WTC11 (cell line): Measurements from ENCODE around the gene APOOL. TPM values are rescaled to one million over a fixed set of nuclear protein-coding genes. Genes with fewer than 3 reads are reported as not detected.
"Not testable (repeated sequence)": the region's sequence is repeated elsewhere in the genome, so short reads cannot be mapped to it uniquely, and the experiment has no call there.

Experiments used
- ATAC-seq: fragments of 200-7000 bp; cut with Tn5 transposase; 2 replicates; pipeline ENCODE4 v1.10.0; 2021; ENCODE audit warnings: mild to moderate bottlenecking, moderate library complexity
- CTCF ChIA-PET: fragments of 300-600 bp; sonication (Branson Sonifier 250); formaldehyde crosslinking; loops from one replicate; lab custom pipeline; 2021; ENCODE audit warnings: antibody characterized with exemption; lab: Charles Lee
- POLR2A ChIA-PET: fragments of 350-600 bp; sonication (Branson Sonifier 250); formaldehyde crosslinking; loops from one replicate; lab custom pipeline; 2021; ENCODE audit warnings: antibody characterized with exemption; lab: Charles Lee
- DNase-seq: peaks from one replicate; pipeline ENCODE4 v3.0.0; 2021; ENCODE audit warnings: low spot score
- H3K27ac Mint-ChIP-seq: 2 replicates; pipeline ENCODE4 v1.8.0; 2021; ENCODE audit warnings: mixed read lengths
- H3K27me3 Mint-ChIP-seq: 2 replicates; pipeline ENCODE4 v1.8.0; 2021; ENCODE audit warnings: low read depth, mild to moderate bottlenecking, moderate library complexity, mixed read lengths
- H3K36me3 Mint-ChIP-seq: 2 replicates; pipeline ENCODE4 v1.8.0; 2021; ENCODE audit warnings: mixed read lengths
- H3K4me1 Mint-ChIP-seq: 2 replicates; pipeline ENCODE4 v1.8.0; 2022; ENCODE audit warnings: mixed read lengths
- H3K4me3 Mint-ChIP-seq: 2 replicates; pipeline ENCODE4 v1.8.0; 2021; ENCODE audit warnings: mild to moderate bottlenecking, moderate library complexity, mixed read lengths
- H3K9me3 Mint-ChIP-seq: 2 replicates; pipeline ENCODE4 v1.8.0; 2021; ENCODE audit warnings: mixed read lengths
- ATF1 ChIP-seq: sonication (generic); formaldehyde crosslinking; IDR thresholded peaks from 2 replicates; pipeline ENCODE4 v1.8.1; 2023; ENCODE audit warnings: mild to moderate bottlenecking, moderate library complexity, missing genetic modification reagents
- ATF3 ChIP-seq: sonication (generic); formaldehyde crosslinking; conservative IDR thresholded peaks from 2 replicates; pipeline ENCODE4 v1.8.1; 2022; ENCODE audit warnings: mild to moderate bottlenecking, missing genetic modification reagents
- CBFB ChIP-seq: sonication (generic); formaldehyde crosslinking; IDR thresholded peaks from 2 replicates; pipeline ENCODE4 v1.8.1; 2022; ENCODE audit warnings: mild to moderate bottlenecking, low read depth, missing genetic modification reagents
- CTCF ChIP-seq: fragments of 200-600 bp; IDR thresholded peaks from 2 replicates; pipeline ENCODE4 v1.8.0; 2022; ENCODE audit warnings: antibody characterized with exemption
- FOXJ3 ChIP-seq: sonication (generic); formaldehyde crosslinking; IDR thresholded peaks from 2 replicates; pipeline ENCODE4 v1.9.0; 2021; ENCODE audit warnings: missing genetic modification reagents, mild to moderate bottlenecking, borderline replicate concordance
- FOXK1 ChIP-seq: sonication (generic); formaldehyde crosslinking; IDR thresholded peaks from 2 replicates; pipeline ENCODE4 v1.8.0; 2022; ENCODE audit warnings: mild to moderate bottlenecking, moderate library complexity, missing genetic modification reagents
- FOXP1 ChIP-seq: sonication (generic); formaldehyde crosslinking; IDR thresholded peaks from 2 replicates; pipeline ENCODE4 v1.8.0; 2022; ENCODE audit warnings: missing genetic modification reagents, mild to moderate bottlenecking, moderate library complexity, borderline replicate concordance
- IRF2 ChIP-seq: sonication (generic); formaldehyde crosslinking; IDR thresholded peaks from 2 replicates; pipeline ENCODE4 v1.8.0; 2022; ENCODE audit warnings: low read depth, missing genetic modification reagents, borderline replicate concordance
- MXD4 ChIP-seq: fragments of 250-450 bp; sonication (Bioruptor Pico); IDR thresholded peaks from 2 replicates; pipeline ENCODE4 v1.8.0; 2021; ENCODE audit warnings: mild to moderate bottlenecking, moderate library complexity, borderline replicate concordance
- NFATC4 ChIP-seq: fragments of 250-450 bp; sonication (Bioruptor Pico); IDR thresholded peaks from 2 replicates; pipeline ENCODE4 v1.9.0; 2021; ENCODE audit warnings: mild to moderate bottlenecking
- NFYB ChIP-seq: sonication (generic); formaldehyde crosslinking; conservative IDR thresholded peaks from 2 replicates; pipeline ENCODE4 v1.8.0; 2022; ENCODE audit warnings: low read depth, missing genetic modification reagents
- NR1H2 ChIP-seq: sonication (generic); formaldehyde crosslinking; IDR thresholded peaks from 2 replicates; pipeline ENCODE4 v1.9.0; 2021; ENCODE audit warnings: mild to moderate bottlenecking, moderate library complexity, missing genetic modification reagents
- NR3C1 ChIP-seq: sonication (generic); formaldehyde crosslinking; conservative IDR thresholded peaks from 2 replicates; pipeline ENCODE4 v1.8.1; 2023; ENCODE audit warnings: low read depth, mild to moderate bottlenecking, missing genetic modification reagents
- PRRX2 ChIP-seq: fragments of 250-450 bp; sonication (Bioruptor Pico); IDR thresholded peaks from 2 replicates; pipeline ENCODE4 v1.8.0; 2021; ENCODE audit warnings: mild to moderate bottlenecking
- TP53 ChIP-seq: sonication (generic); formaldehyde crosslinking; IDR thresholded peaks from 2 replicates; pipeline ENCODE4 v1.8.1; 2023; ENCODE audit warnings: mild to moderate bottlenecking, missing genetic modification reagents
- USF1 ChIP-seq: sonication (generic); formaldehyde crosslinking; IDR thresholded peaks from 2 replicates; pipeline ENCODE4 v1.8.0; 2022; ENCODE audit warnings: mild to moderate bottlenecking, missing genetic modification reagents
- ZMAT4 ChIP-seq: fragments of 250-450 bp; sonication (Bioruptor Pico); IDR thresholded peaks from 2 replicates; pipeline ENCODE4 v1.9.0; 2021; ENCODE audit warnings: mild to moderate bottlenecking
- ZNF219 ChIP-seq: sonication (generic); formaldehyde crosslinking; IDR thresholded peaks from 2 replicates; pipeline ENCODE4 v1.8.0; 2023; ENCODE audit warnings: missing genetic modification reagents, mild to moderate bottlenecking, borderline replicate concordance
- ZNF396 ChIP-seq: fragments of 250-450 bp; sonication (Bioruptor Pico); IDR thresholded peaks from 2 replicates; pipeline ENCODE4 v1.8.0; 2021; ENCODE audit warnings: mild to moderate bottlenecking, moderate library complexity, borderline replicate concordance
- ZNF423 ChIP-seq: fragments of 250-450 bp; sonication (Bioruptor Pico); IDR thresholded peaks from 2 replicates; pipeline ENCODE4 v2.1.2; 2022; ENCODE audit warnings: mild to moderate bottlenecking, moderate library complexity
- ZNF512 ChIP-seq: sonication (generic); formaldehyde crosslinking; IDR thresholded peaks from 2 replicates; pipeline ENCODE4 v1.8.1; 2022; ENCODE audit warnings: missing genetic modification reagents, borderline replicate concordance
- ZNF532 ChIP-seq: fragments of 250-450 bp; sonication (Bioruptor Pico); IDR thresholded peaks from 2 replicates; pipeline ENCODE4 v1.9.0; 2021; ENCODE audit warnings: mild to moderate bottlenecking, borderline replicate concordance
- total RNA-seq: library from RNA; stranded (reverse); gene quantifications from 3 replicates; pipeline ENCODE4 v1.2.3, GENCODE V29; 2021
- TF ChIP-seq, protein P1 (sequence below): sonication (generic); formaldehyde crosslinking; IDR thresholded peaks from 2 replicates; pipeline ENCODE4 v1.8.1; 2022; ENCODE audit warnings: low read depth, mild to moderate bottlenecking, moderate library complexity, missing genetic modification reagents, borderline replicate concordance

The APOOL gene
- total RNA-seq, 1 experiment from 2014 or later = 14.4 TPM

DNA sequence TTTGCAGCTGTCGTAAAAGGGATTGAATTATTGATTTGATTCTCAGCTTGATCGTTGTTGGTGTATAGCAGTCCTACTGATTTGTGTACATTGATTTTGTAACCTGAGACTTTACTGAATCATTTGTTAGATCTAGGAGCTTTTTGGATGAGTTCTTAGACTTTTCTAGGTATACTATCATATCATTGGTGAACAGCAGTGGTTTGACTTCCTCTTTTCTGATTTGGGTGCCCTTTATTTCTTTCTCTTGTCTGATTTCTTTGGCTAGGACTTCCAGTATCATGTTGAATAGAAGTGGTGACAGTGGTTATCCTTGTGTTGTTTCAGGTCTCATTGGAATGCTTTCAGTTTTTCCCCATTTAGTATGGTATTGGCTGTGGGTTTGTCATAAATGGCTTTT lies 8.4 kb downstream of the APOOL start:
- no peaks in the 10 kb centered on the region for H3K27me3 Mint-ChIP-seq
- H3K36me3 Mint-ChIP-seq = peaks cover 9% of the 10 kb centered on the region
- no peak for DNase-seq
- ATAC-seq = no peak
- no peak for TF ChIP-seq FOXJ3
- TF ChIP-seq ZNF396 (CRISPR knock-in tag) = no peak
- TF ChIP-seq NR3C1 = no peak
- TF ChIP-seq NFATC4 = no peak
- TF ChIP-seq FOXK1 (CRISPR knock-in tag) = no peak
- no peak for TF ChIP-seq NFYB (CRISPR knock-in tag)
- H3K4me1 Mint-ChIP-seq = peaks cover 36% of the 10 kb centered on the region
- H3K9me3 Mint-ChIP-seq = peaks cover 17% of the 10 kb centered on the region
- ChIA-PET POLR2A (no interaction called here), CTCF (no interaction called here)
- H3K27ac Mint-ChIP-seq = no peak overlapping the region
- H3K4me3 Mint-ChIP-seq = no peak overlapping the region

DNA sequence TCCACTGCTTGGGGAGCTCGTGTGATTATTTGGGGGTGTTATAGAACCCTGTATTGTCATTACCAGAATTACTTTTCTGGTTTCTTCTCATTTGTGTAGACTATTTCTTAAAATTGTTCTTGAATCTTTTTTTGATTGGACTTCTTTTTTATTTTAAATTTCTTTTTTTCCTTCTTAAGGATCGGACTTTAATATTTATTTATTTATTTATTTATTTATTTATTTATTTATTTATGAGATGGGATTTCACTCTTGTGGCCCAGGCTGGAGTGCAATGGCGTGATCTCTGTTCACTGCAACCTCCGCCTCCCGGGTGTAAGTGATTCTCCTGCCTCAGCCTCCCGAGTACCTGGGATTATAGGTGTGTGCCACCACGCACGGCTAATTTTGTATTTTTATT lies 11.7 kb downstream of the APOOL start:
- Mint-ChIP-seq H3K36me3 (peaks cover 16% of the 10 kb centered on the region), H3K4me1 (peaks cover 36% of the 10 kb centered on the region), H3K9me3 (peaks cover 11% of the 10 kb centered on the region)
- ATAC-seq, CTCF ChIA-PET, H3K27me3 Mint-ChIP-seq, DNase-seq, POLR2A ChIA-PET, H3K27ac Mint-ChIP-seq, H3K4me3 Mint-ChIP-seq: not testable (repeated sequence)

DNA sequence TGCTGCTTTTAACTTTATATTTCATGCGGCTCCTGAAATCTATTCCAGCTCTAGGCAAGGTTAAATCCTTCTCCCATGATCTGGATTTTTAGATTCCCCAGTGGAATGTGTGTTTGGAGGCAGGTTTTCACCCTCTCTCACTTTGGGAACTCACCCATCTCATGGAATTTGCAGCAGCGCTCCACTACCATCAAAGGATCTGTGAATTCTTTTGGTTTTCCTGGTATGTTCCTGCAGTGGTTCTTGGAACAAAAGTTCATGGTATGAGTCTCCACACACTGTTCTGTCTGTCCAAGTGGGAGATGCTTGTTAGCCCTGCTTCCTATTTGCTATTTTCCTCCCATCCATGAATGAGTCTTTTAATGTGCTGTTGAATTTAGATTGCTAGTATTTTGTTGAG lies 14.0 kb downstream of the APOOL start:
- POLR2A ChIA-PET = no interaction called here
- TF ChIP-seq NFATC4 (no peak), MXD4 (CRISPR knock-in tag) (no peak), ZNF423 (no peak), CBFB (CRISPR knock-in tag) (no peak), ZNF219 (CRISPR knock-in tag) (no peak), ZMAT4 (CRISPR knock-in tag) (no peak), CTCF (no peak), ATF3 (CRISPR knock-in tag) (no peak), PRRX2 (CRISPR knock-in tag) (no peak), FOXP1 (CRISPR knock-in tag) (no peak), ZNF512 (CRISPR knock-in tag) (no peak), IRF2 (no peak), ZNF532 (CRISPR knock-in tag) (no peak), USF1 (no peak), TP53 (CRISPR knock-in tag) (no peak), ATF1 (CRISPR knock-in tag) (no peak), NR1H2 (CRISPR knock-in tag) (no peak)
- TF ChIP-seq, protein P1, sequence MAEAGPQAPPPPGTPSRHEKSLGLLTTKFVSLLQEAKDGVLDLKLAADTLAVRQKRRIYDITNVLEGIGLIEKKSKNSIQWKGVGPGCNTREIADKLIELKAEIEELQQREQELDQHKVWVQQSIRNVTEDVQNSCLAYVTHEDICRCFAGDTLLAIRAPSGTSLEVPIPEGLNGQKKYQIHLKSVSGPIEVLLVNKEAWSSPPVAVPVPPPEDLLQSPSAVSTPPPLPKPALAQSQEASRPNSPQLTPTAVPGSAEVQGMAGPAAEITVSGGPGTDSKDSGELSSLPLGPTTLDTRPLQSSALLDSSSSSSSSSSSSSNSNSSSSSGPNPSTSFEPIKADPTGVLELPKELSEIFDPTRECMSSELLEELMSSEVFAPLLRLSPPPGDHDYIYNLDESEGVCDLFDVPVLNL (CRISPR knock-in tag) = no peak

More for the DNA sequence above, 14.0 kb downstream of the APOOL start:
- ATAC-seq (no peak), DNase-seq (no peak)
- CTCF ChIA-PET = no interaction called here
- H3K27ac Mint-ChIP-seq = no peak overlapping the region
- peaks cover 26% of the 10 kb centered on the region for H3K4me1 Mint-ChIP-seq
- H3K27me3 Mint-ChIP-seq = no peaks in the 10 kb centered on the region
- peaks cover 6% of the 10 kb centered on the region for H3K9me3 Mint-ChIP-seq
- H3K4me3 Mint-ChIP-seq = no peak overlapping the region
- peaks cover 21% of the 10 kb centered on the region for H3K36me3 Mint-ChIP-seq
